Measurements from ENCODE around the gene RALGAPA2.

DNA sequence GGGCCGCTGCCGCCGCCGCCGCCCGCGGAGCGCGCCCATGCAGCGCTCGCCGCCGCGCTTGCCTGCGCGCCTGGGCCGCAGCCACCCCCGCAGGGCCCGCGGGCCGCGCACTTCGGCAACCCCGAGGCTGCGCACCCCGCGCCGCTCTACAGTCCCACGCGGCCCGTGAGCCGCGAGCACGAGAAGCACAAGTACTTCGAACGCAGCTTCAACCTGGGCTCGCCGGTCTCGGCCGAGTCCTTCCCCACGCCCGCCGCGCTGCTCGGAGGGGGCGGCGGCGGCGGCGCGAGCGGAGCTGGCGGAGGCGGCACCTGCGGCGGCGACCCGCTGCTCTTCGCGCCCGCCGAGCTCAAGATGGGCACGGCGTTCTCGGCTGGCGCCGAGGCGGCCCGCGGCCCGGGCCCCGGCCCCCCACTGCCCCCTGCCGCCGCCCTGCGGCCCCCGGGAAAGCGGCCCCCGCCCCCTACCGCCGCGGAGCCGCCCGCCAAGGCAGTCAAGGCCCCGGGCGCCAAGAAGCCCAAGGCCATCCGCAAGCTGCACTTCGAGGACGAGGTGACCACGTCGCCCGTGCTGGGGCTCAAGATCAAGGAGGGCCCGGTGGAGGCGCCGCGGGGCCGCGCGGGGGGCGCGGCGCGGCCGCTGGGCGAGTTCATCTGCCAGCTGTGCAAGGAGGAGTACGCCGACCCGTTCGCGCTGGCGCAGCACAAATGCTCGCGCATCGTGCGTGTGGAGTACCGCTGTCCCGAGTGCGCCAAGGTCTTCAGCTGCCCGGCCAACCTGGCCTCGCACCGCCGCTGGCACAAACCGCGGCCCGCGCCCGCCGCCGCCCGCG, 343.8 kb downstream of the RALGAPA2 start:
- TF ChIP-seq, protein P1, sequence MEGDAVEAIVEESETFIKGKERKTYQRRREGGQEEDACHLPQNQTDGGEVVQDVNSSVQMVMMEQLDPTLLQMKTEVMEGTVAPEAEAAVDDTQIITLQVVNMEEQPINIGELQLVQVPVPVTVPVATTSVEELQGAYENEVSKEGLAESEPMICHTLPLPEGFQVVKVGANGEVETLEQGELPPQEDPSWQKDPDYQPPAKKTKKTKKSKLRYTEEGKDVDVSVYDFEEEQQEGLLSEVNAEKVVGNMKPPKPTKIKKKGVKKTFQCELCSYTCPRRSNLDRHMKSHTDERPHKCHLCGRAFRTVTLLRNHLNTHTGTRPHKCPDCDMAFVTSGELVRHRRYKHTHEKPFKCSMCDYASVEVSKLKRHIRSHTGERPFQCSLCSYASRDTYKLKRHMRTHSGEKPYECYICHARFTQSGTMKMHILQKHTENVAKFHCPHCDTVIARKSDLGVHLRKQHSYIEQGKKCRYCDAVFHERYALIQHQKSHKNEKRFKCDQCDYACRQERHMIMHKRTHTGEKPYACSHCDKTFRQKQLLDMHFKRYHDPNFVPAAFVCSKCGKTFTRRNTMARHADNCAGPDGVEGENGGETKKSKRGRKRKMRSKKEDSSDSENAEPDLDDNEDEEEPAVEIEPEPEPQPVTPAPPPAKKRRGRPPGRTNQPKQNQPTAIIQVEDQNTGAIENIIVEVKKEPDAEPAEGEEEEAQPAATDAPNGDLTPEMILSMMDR (IDR thresholded peaks at IDR 0.05): no peak
- TF ChIP-seq POLR2A (IDR thresholded peaks at IDR 0.05): no peak

All from breast epithelium (tissue), 3 donors.